Loucy (cell line): ENCODE results near the gene SDCCAG8.
A peak's percentile ranks its signal among the peaks of the same experiment; 100 is the strongest.

Source experiments
- H2AFZ ChIP-seq: fragments of 200-600 bp; sonication (generic); 2 replicates; pipeline ENCODE4 v1.6.0; 2016; ENCODE audit warnings: antibody characterized with exemption, mild to moderate bottlenecking, low read length, moderate library complexity
- H3F3A ChIP-seq: fragments of 200-600 bp; 2 replicates; pipeline ENCODE4 v1.6.0; 2016; ENCODE audit warnings: antibody characterized with exemption, low read depth, mild to moderate bottlenecking
- H3K27me3 ChIP-seq: fragments of 200-600 bp; sonication (generic); 2 replicates; pipeline ENCODE4 v1.6.1; 2014; ENCODE audit warnings: low read length, mild to moderate bottlenecking; ENCODE audit not compliant: insufficient read depth, poor library complexity, severe bottlenecking
- H3K36me3 ChIP-seq: fragments of 200-600 bp; sonication (generic); 2 replicates; pipeline ENCODE4 v1.6.1; 2016; ENCODE audit warnings: low read length; ENCODE audit not compliant: insufficient read depth
- H3K4me1 ChIP-seq: fragments of 200-600 bp; sonication (generic); 2 replicates; pipeline ENCODE4 v1.5.1; 2014; ENCODE audit warnings: low read length, mild to moderate bottlenecking; ENCODE audit not compliant: insufficient read depth, poor library complexity, severe bottlenecking
- H3K4me2 ChIP-seq: fragments of 200-600 bp; sonication (generic); 2 replicates; pipeline ENCODE4 v1.6.0; 2014; ENCODE audit warnings: antibody characterized with exemption, low read length, low read depth, mild to moderate bottlenecking; ENCODE audit not compliant: poor library complexity, severe bottlenecking
- H3K4me3 ChIP-seq: fragments of 200-600 bp; sonication (generic); 2 replicates; pipeline ENCODE4 v1.5.1; 2014; ENCODE audit warnings: low read length, mild to moderate bottlenecking, mixed read lengths; ENCODE audit not compliant: poor library complexity, severe bottlenecking
- H3K79me2 ChIP-seq: fragments of 200-600 bp; sonication (generic); 2 replicates; pipeline ENCODE4 v1.6.1; 2014; ENCODE audit warnings: low read length; ENCODE audit not compliant: insufficient read depth
- H3K9ac ChIP-seq: fragments of 200-600 bp; sonication (generic); 2 replicates; pipeline ENCODE4 v1.6.0; 2014; ENCODE audit warnings: mild to moderate bottlenecking, low read depth, low read length, moderate library complexity; ENCODE audit not compliant: poor library complexity, severe bottlenecking
- H3K9me2 ChIP-seq: fragments of 200-600 bp; sonication (generic); replicated peaks from 2 replicates; pipeline ENCODE4 v1.6.1; 2016; ENCODE audit warnings: low read depth, low read length, mixed read lengths
- H3K9me3 ChIP-seq: fragments of 200-600 bp; sonication (generic); 2 replicates; pipeline ENCODE4 v1.6.1; 2014; ENCODE audit warnings: mild to moderate bottlenecking, antibody characterized with exemption, low read length, low read depth; ENCODE audit not compliant: insufficient read depth
- H4K20me1 ChIP-seq: fragments of 200-600 bp; sonication (generic); 2 replicates; pipeline ENCODE4 v1.6.0; 2014; ENCODE audit warnings: antibody characterized with exemption, low read length, mild to moderate bottlenecking; ENCODE audit not compliant: insufficient read depth, poor library complexity, severe bottlenecking
- EZH2phosphoT487 ChIP-seq: fragments of 200-600 bp; IDR thresholded peaks from 2 replicates; pipeline ENCODE4 v1.6.1; 2018; ENCODE audit warnings: antibody characterized with exemption, mild to moderate bottlenecking, moderate library complexity, borderline replicate concordance
- TF ChIP-seq, protein P1 (sequence below): fragments of 200-600 bp; sonication (generic); conservative IDR thresholded peaks from 2 replicates; pipeline ENCODE4 v1.5.1; 2014; ENCODE audit warnings: mild to moderate bottlenecking, antibody characterized with exemption, low read length

Gene SDCCAG8

DNA sequence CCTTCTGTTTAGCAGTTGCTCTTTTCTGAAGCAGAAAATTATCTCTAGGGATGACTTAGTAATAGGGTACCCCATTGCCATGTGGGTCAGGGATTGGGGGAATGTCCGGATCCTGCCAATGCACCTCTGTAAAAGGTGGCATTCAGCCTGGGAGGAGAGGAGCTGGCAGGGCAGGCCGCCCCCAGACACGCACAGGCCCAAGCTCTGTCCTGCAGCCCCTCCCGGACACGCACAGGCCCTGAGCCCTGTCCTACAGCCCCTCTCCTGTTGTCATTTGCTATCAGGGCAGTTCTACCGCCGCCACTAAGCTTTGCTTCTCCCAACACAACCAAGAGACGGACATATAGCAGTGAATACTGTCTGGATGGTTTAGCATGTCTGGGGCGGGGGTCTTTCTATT is 219.1 kb downstream of the SDCCAG8 start:
- no peaks in the 10 kb centered on the region for H4K20me1 ChIP-seq
- no peaks in the 10 kb centered on the region for H3K9me2 ChIP-seq
- H3K4me1 ChIP-seq: no peaks in the 10 kb centered on the region
- H3K9ac ChIP-seq: no peak overlapping the region
- no peak overlapping the region for H2AFZ ChIP-seq
- TF ChIP-seq, protein P1, sequence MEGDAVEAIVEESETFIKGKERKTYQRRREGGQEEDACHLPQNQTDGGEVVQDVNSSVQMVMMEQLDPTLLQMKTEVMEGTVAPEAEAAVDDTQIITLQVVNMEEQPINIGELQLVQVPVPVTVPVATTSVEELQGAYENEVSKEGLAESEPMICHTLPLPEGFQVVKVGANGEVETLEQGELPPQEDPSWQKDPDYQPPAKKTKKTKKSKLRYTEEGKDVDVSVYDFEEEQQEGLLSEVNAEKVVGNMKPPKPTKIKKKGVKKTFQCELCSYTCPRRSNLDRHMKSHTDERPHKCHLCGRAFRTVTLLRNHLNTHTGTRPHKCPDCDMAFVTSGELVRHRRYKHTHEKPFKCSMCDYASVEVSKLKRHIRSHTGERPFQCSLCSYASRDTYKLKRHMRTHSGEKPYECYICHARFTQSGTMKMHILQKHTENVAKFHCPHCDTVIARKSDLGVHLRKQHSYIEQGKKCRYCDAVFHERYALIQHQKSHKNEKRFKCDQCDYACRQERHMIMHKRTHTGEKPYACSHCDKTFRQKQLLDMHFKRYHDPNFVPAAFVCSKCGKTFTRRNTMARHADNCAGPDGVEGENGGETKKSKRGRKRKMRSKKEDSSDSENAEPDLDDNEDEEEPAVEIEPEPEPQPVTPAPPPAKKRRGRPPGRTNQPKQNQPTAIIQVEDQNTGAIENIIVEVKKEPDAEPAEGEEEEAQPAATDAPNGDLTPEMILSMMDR: no peak
- TF ChIP-seq EZH2phosphoT487: no peak
- H3K79me2 ChIP-seq: no peaks in the 10 kb centered on the region
- H3K4me3 ChIP-seq: no peak overlapping the region
- H3K9me3 ChIP-seq: no peaks in the 10 kb centered on the region
- no peaks in the 10 kb centered on the region for H3K27me3 ChIP-seq
- no peaks in the 10 kb centered on the region for H3F3A ChIP-seq
- no peaks in the 10 kb centered on the region for H3K36me3 ChIP-seq
- H3K4me2 ChIP-seq: no peak overlapping the region

DNA sequence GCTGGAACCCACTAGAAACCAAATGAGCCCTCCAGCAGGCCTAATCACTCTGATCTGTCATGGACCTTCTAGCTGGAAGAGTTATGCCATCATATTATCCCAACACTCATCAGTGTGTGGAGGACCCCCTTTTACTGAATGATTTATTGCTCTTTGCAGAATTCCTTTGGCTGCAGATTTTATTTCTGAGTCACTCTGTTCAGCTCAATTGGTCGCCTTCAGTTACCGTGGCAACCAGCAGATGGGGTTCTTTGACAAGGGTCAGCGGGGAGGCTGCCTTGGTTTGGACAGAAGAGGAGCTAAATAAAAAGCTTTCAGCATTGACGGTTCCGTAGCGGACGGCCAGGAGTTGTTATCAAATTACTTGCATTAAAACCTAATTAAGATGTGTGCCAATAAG is 220.1 kb downstream of the SDCCAG8 start:
- Histone ChIP-seq H3K4me2 (no peak overlapping the region), H3K27me3 (no peaks in the 10 kb centered on the region), H3K9me3 (no peaks in the 10 kb centered on the region), H3K9ac (no peak overlapping the region), H3K4me1 (no peaks in the 10 kb centered on the region), H3K4me3 (no peak overlapping the region), H3F3A (no peaks in the 10 kb centered on the region), H3K79me2 (no peaks in the 10 kb centered on the region), H3K36me3 (no peaks in the 10 kb centered on the region), H4K20me1 (no peaks in the 10 kb centered on the region), H2AFZ (no peak overlapping the region), H3K9me2 (no peaks in the 10 kb centered on the region)
- TF ChIP-seq EZH2phosphoT487: no peak
- TF ChIP-seq, protein P1: 0 out of 2 replicates have a peak, but pooled peaks have one; percentile 23

DNA sequence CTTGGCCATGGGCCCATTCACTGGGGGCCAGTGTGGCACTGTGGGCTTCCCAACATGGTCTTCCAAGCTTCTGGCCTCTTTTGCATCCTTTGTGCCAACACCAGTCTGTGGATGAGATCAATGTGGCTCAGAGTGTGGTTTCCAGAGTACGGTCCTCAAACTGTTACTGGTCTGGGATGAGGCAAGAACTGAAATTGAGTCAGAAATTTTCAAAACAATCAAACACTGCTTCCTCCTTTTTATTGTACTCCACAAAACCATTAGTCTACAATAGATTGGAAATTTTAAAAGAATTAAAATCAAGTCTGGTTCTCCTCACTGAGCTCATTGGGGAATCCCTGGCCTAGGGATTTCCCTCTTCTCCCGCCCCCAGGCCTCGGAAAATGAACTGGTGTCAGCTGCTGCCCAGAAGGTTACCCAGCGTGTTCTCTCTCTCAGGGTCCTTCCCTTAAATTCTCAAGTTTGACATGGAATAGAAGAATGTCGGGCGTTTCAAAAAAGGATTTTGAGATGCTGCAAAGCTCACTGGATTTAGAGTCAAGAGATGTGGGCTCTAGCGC is 222.0 kb downstream of the SDCCAG8 start:
- Histone ChIP-seq H3K9me2 (no peaks in the 10 kb centered on the region), H3K4me1 (no peaks in the 10 kb centered on the region), H3F3A (no peaks in the 10 kb centered on the region), H3K36me3 (no peaks in the 10 kb centered on the region), H3K79me2 (no peaks in the 10 kb centered on the region), H4K20me1 (no peaks in the 10 kb centered on the region), H3K4me3 (no peak overlapping the region), H2AFZ (no peak overlapping the region), H3K27me3 (no peaks in the 10 kb centered on the region), H3K9ac (no peak overlapping the region), H3K4me2 (no peak overlapping the region), H3K9me3 (no peaks in the 10 kb centered on the region)
- TF ChIP-seq, protein P1: no peak
- TF ChIP-seq EZH2phosphoT487: no peak
